Mesenchymal stem cell (in vitro differentiated cells and primary cell): ENCODE results near the gene RFX1.

Experiments used
- DNase-seq: peaks from one replicate; pipeline ENCODE4 v3.0.0-alpha.2; 2013
- H2AFZ ChIP-seq: one replicate; pipeline ENCODE4 v1.6.1; 2013; ENCODE audit warnings: low read depth, mild to moderate bottlenecking, control low read depth, inconsistent platforms, low read length, moderate library complexity
- H2AK5ac ChIP-seq: 2 replicates; pipeline ENCODE4 v1.6.1; 2013; ENCODE audit warnings: low read length, moderate library complexity, mild to moderate bottlenecking, inconsistent platforms; ENCODE audit not compliant: severe bottlenecking
- H2BK120ac ChIP-seq: one replicate; pipeline ENCODE4 v1.6.1; 2013; ENCODE audit warnings: low read depth, mild to moderate bottlenecking, inconsistent platforms, low read length, moderate library complexity
- H2BK12ac ChIP-seq, 2 experiments: one replicate each; pipeline ENCODE4 v1.6.1; 2013; ENCODE audit warnings: inconsistent platforms in 2 of 2, low read length in 2 of 2, mild to moderate bottlenecking in 2 of 2, moderate library complexity in 2 of 2, control low read depth in 1 of 2
- H2BK15ac ChIP-seq: one replicate; pipeline ENCODE4 v1.6.1; 2013; ENCODE audit warnings: mild to moderate bottlenecking, low read depth, inconsistent platforms; ENCODE audit not compliant: poor library complexity, severe bottlenecking
- H2BK5ac ChIP-seq: 2 replicates; pipeline ENCODE4 v1.6.1; 2013; ENCODE audit warnings: low read depth, mild to moderate bottlenecking, low read length, control low read depth, inconsistent platforms; ENCODE audit not compliant: poor library complexity, severe bottlenecking
- H3K14ac ChIP-seq, 2 experiments: one replicate each; pipeline ENCODE4 v1.6.1; 2013; ENCODE audit warnings: inconsistent platforms in 2 of 2, low read length in 2 of 2, control low read depth in 1 of 2, mild to moderate bottlenecking in 1 of 2, moderate library complexity in 1 of 2
- H3K18ac ChIP-seq, 2 experiments: one replicate each; pipeline ENCODE4 v1.6.1; 2013; ENCODE audit warnings: inconsistent platforms in 2 of 2, low read length in 2 of 2, control low read depth in 1 of 2, low read depth in 1 of 2, mild to moderate bottlenecking in 1 of 2
- H3K23ac ChIP-seq, 2 experiments: one replicate each; pipeline ENCODE4 v1.6.1; 2013; ENCODE audit warnings: inconsistent platforms in 2 of 2, low read length in 2 of 2, mild to moderate bottlenecking in 2 of 2, moderate library complexity in 2 of 2, control low read depth in 1 of 2
- H3K27ac ChIP-seq: 2 replicates; pipeline ENCODE4 v1.5.1; 2013; ENCODE audit warnings: mild to moderate bottlenecking, moderate library complexity, low read length, control low read depth, inconsistent platforms; ENCODE audit not compliant: poor library complexity, severe bottlenecking
- H3K27me3 ChIP-seq, 2 experiments: 2 replicates each; pipeline versions ENCODE4 v1.6.1 to v1.7.0; 2013; ENCODE audit warnings: low read length in 2 of 2, mild to moderate bottlenecking in 2 of 2, moderate library complexity in 2 of 2, control low read depth in 1 of 2, inconsistent platforms in 1 of 2; ENCODE audit not compliant: control insufficient read depth in 1 of 2, insufficient read depth in 1 of 2
- H3K36me3 ChIP-seq, 2 experiments: 2 replicates each; pipeline versions ENCODE4 v1.6.1 to v1.7.0; 2013; ENCODE audit warnings: low read length in 2 of 2, control low read depth in 1 of 2, inconsistent platforms in 1 of 2, low read depth in 1 of 2, mild to moderate bottlenecking in 1 of 2; ENCODE audit not compliant: insufficient read depth in 2 of 2, control insufficient read depth in 1 of 2
- H3K4ac ChIP-seq, 2 experiments: one replicate each; pipeline ENCODE4 v1.6.1; 2013; ENCODE audit warnings: inconsistent platforms in 2 of 2, low read length in 2 of 2, mild to moderate bottlenecking in 2 of 2, moderate library complexity in 2 of 2, control low read depth in 1 of 2, low read depth in 1 of 2
- H3K4me1 ChIP-seq: 2 replicates; pipeline ENCODE4 v1.6.1; 2013; ENCODE audit warnings: low read depth, low read length, control low read depth; ENCODE audit not compliant: control insufficient read depth, insufficient read depth
- H3K4me2 ChIP-seq: 2 replicates; pipeline ENCODE4 v1.6.1; 2013; ENCODE audit warnings: low read length, mild to moderate bottlenecking, inconsistent platforms; ENCODE audit not compliant: poor library complexity, severe bottlenecking
- H3K4me3 ChIP-seq, 2 experiments: 2 replicates each; pipeline versions ENCODE4 v1.5.1 to v1.7.0; 2013; ENCODE audit warnings: low read length in 2 of 2, mild to moderate bottlenecking in 2 of 2, control low read depth in 1 of 2, low read depth in 1 of 2; ENCODE audit not compliant: insufficient read depth in 1 of 2
- H3K79me1 ChIP-seq: replicated peaks from 2 replicates; pipeline ENCODE4 v1.6.1; 2013; ENCODE audit warnings: mild to moderate bottlenecking, control low read depth, low read length, inconsistent platforms; ENCODE audit not compliant: poor library complexity, severe bottlenecking
- H3K9ac ChIP-seq: 2 replicates; pipeline ENCODE4 v1.7.0; 2013; ENCODE audit warnings: mild to moderate bottlenecking, low read length, moderate library complexity
- H3K9me3 ChIP-seq: 2 replicates; pipeline ENCODE4 v1.7.0; 2013; ENCODE audit warnings: mild to moderate bottlenecking, low read length; ENCODE audit not compliant: control insufficient read depth
- H4K8ac ChIP-seq: one replicate; pipeline ENCODE4 v1.6.1; 2013; ENCODE audit warnings: inconsistent platforms, mild to moderate bottlenecking, low read length, moderate library complexity
- H4K91ac ChIP-seq: one replicate; pipeline ENCODE4 v1.6.1; 2013; ENCODE audit warnings: mild to moderate bottlenecking, low read length, inconsistent platforms
- WGBS: methylation state at CpG from one replicate; pipeline ENCODE4 v1.1.7; 2013; ENCODE audit warnings: mixed read lengths; 5-methylcytosine and 5-hydroxymethylcytosine counted together

RFX1 gene

GRCh38 chr19:13934785-13935109 is 71.4 kb downstream of the RFX1 start:
- peaks cover 8 to 25% of the 10 kb centered on the region in 2 experiments for H3K36me3 ChIP-seq
- 98% methylated on average over 2 of the region's 2 CpGs for WGBS
- no peak overlapping the region for H3K4me3 ChIP-seq
- H3K18ac ChIP-seq, result no peak overlapping the region
- H3K27me3 ChIP-seq, result peaks cover 4 to 37% of the 10 kb centered on the region in 2 experiments
- H3K27ac ChIP-seq, result no peak overlapping the region
- H2BK5ac ChIP-seq, result no peak overlapping the region
- no peak for DNase-seq
- no peak overlapping the region for H3K4me2 ChIP-seq
- H3K9me3 ChIP-seq, result no peaks in the 10 kb centered on the region
- no peak overlapping the region for H3K9ac ChIP-seq
- H4K8ac ChIP-seq, result no peak overlapping the region
- H3K4ac ChIP-seq, result no peak overlapping the region
- H3K79me1 ChIP-seq, result no peaks in the 10 kb centered on the region
- no peak overlapping the region for H2BK15ac ChIP-seq
- H2AFZ ChIP-seq, result no peak overlapping the region
- peaks cover 16% of the 10 kb centered on the region for H3K4me1 ChIP-seq
- no peak overlapping the region for H2AK5ac ChIP-seq
- no peak overlapping the region for H3K23ac ChIP-seq
- no peak overlapping the region for H4K91ac ChIP-seq
- H2BK12ac ChIP-seq, result no peak overlapping the region
- H2BK120ac ChIP-seq, result no peak overlapping the region
- H3K14ac ChIP-seq, result no peak overlapping the region

- DNase-seq, result no peak
- no peak overlapping the region for H3K27ac ChIP-seq
- H3K4ac ChIP-seq, result no peak overlapping the region
- H2BK5ac ChIP-seq, result no peak overlapping the region
- H3K4me3 ChIP-seq, result no peak overlapping the region
- no peak overlapping the region for H3K14ac ChIP-seq
- H3K4me2 ChIP-seq, result no peak overlapping the region
- peak overlapping the region; percentile 29 for H4K91ac ChIP-seq
- H3K27me3 ChIP-seq, result peaks cover 4 to 31% of the 10 kb centered on the region in 2 experiments
- no peaks in the 10 kb centered on the region for H3K79me1 ChIP-seq
- no peak overlapping the region for H2BK15ac ChIP-seq
- no peak overlapping the region for H4K8ac ChIP-seq
- no peak overlapping the region for H2BK12ac ChIP-seq
- no peak overlapping the region for H3K18ac ChIP-seq
- peaks cover 9% of the 10 kb centered on the region for H3K4me1 ChIP-seq
- H2BK120ac ChIP-seq, result no peak overlapping the region
- H2AK5ac ChIP-seq, result no peak overlapping the region
- H2AFZ ChIP-seq, result no peak overlapping the region
- peaks cover 14 to 35% of the 10 kb centered on the region in 2 experiments for H3K36me3 ChIP-seq
- H3K23ac ChIP-seq, result no peak overlapping the region
- H3K9me3 ChIP-seq, result no peaks in the 10 kb centered on the region
- WGBS, result 95% methylated on average over 42 of the region's 42 CpGs
- H3K9ac ChIP-seq, result no peak overlapping the region
Measured at GRCh38 chr19:13932911-13933393, 73.2 kb downstream of the RFX1 start.

GRCh38 chr19:13932149-13932637 is 73.9 kb downstream of the RFX1 start:
- H3K27me3 ChIP-seq, result peaks cover 0 to 24% of the 10 kb centered on the region in 2 experiments
- no peak for DNase-seq
- H3K4me3 ChIP-seq, result no peak overlapping the region
- peaks cover 19 to 40% of the 10 kb centered on the region in 2 experiments for H3K36me3 ChIP-seq
- no peak overlapping the region for H2BK5ac ChIP-seq
- H2BK12ac ChIP-seq, result no peak overlapping the region
- no peaks in the 10 kb centered on the region for H3K79me1 ChIP-seq
- no peak overlapping the region for H2BK15ac ChIP-seq
- no peak overlapping the region for H4K8ac ChIP-seq
- no peak overlapping the region for H2AFZ ChIP-seq
- no peak overlapping the region for H3K9ac ChIP-seq
- H2AK5ac ChIP-seq, result no peak overlapping the region
- H4K91ac ChIP-seq, result no peak overlapping the region
- WGBS, result 94% methylated on average over 6 of the region's 6 CpGs
- H3K27ac ChIP-seq, result no peak overlapping the region
- no peak overlapping the region for H3K4me2 ChIP-seq
- no peaks in the 10 kb centered on the region for H3K9me3 ChIP-seq
- H3K18ac ChIP-seq, result no peak overlapping the region
- H3K14ac ChIP-seq, result no peak overlapping the region
- peaks cover 3% of the 10 kb centered on the region for H3K4me1 ChIP-seq
- H3K4ac ChIP-seq, result no peak overlapping the region
- no peak overlapping the region for H2BK120ac ChIP-seq
- no peak overlapping the region for H3K23ac ChIP-seq

DNA sequence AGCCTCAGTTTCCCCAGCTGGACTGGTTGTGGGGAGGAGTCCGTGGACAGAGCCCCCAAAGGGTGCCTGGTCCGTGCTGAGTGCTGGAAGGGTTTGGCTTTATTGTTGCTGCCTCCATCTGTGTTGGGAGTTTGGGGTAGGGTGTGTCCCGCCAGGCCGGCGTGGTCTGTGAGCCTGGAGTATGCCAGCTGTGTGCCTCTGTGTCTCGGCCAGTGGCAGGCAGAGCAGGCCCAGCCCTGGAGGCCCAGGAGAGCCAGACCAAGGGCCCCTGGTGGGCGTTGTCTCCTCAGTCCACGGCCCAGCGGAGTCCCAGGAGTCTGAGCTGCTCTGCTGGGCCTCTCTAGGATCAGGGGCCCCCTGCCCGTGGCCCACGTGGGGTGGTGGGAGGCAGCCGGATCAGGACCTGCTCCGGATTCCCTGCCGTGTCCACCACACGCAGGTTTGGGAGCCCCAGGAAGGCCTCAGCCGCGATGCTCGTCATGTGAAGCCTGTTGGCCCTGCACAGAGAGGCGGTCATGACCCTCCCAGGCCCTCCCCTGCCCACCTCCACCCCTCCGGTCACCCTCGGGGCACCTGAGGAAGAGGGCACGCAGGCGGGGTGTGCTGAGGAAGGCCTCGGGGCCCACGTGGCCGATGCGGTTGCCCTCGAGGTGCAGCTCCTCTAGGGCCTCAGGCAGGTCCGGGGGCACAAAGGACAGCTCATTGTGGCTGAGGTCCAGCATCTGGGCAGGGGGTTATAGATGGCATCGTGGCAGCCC is 74.5 kb downstream of the RFX1 start:
- Histone ChIP-seq H3K18ac (no peak overlapping the region), H3K23ac (no peak overlapping the region), H2BK12ac (no peak overlapping the region), H3K36me3 (peaks cover 25 to 46% of the 10 kb centered on the region in 2 experiments), H3K4me3 (no peak overlapping the region), H3K79me1 (no peaks in the 10 kb centered on the region), H4K8ac (no peak overlapping the region), H3K4ac (no peak overlapping the region), H2AFZ (no peak overlapping the region), H3K9me3 (no peaks in the 10 kb centered on the region), H3K9ac (no peak overlapping the region), H3K27ac (no peak overlapping the region), H3K4me1 (peaks cover 3% of the 10 kb centered on the region), H2BK15ac (no peak overlapping the region), H3K27me3 (peaks cover 0 to 24% of the 10 kb centered on the region in 2 experiments), H2AK5ac (no peak overlapping the region), H3K4me2 (no peak overlapping the region), H4K91ac (no peak overlapping the region), H2BK120ac (no peak overlapping the region), H3K14ac (no peak overlapping the region), H2BK5ac (no peak overlapping the region)
- no peak for DNase-seq
- WGBS, result 93% methylated on average over 29 of the region's 30 CpGs
